GM12875 (cell line): ENCODE results near the gene DHRS3.

Experiments used
- H3K4me3 ChIP-seq: one replicate; pipeline ENCODE4 v1.5.1; 2011; ENCODE audit warnings: low read depth, low read length, control low read depth
- CTCF ChIP-seq: IDR thresholded peaks from 2 replicates; pipeline ENCODE4 v1.5.1; 2011; ENCODE audit warnings: low read depth, mild to moderate bottlenecking, control low read depth, inconsistent platforms, low read length, moderate library complexity, borderline replicate concordance; ENCODE audit not compliant: insufficient read depth

Gene DHRS3

GRCh38 chr1:12609469-12610003, 8.5 kb downstream of the DHRS3 start:
- H3K4me3 ChIP-seq = no peak overlapping the region
- TF ChIP-seq CTCF = no peak

DNA sequence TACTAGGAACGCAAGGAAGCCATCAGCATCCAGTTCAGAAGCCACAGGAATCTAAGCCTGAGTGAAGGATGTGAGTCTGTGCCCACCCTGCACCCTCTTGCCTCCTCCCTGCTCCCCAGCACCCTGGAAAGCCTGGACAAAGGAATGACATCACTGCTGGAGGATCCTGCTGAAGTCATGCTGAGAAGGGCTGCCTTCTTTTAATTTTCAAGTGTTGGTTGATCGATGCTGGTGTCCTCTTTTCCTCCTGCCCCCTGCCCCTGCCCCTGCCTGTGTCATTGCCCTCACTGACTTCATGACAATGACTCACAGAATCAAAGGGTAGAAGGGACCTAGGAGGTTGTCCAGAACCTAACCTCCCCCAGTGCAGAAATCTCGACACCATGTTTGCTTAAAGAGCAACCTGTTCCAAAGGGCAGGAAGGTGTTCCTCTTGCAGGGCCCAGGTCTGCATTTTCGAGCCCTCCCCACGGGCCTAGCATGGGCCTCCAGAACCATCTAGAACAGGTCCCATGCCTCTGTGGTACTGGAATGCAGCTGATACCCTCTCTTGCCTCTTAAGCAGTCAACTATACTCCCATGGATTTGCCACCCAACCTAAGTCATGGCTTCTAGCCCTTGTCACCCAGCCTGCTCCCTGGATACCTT, 9.6 kb downstream of the DHRS3 start:
- TF ChIP-seq CTCF = no peak
- no peak overlapping the region for H3K4me3 ChIP-seq

GRCh38 chr1:12607263-12607662, 10.7 kb downstream of the DHRS3 start:
- no peak for TF ChIP-seq CTCF
- no peak overlapping the region for H3K4me3 ChIP-seq

GRCh38 chr1:12604986-12605385, 13.0 kb downstream of the DHRS3 start:
- TF ChIP-seq CTCF = no peak
- no peak overlapping the region for H3K4me3 ChIP-seq

DNA sequence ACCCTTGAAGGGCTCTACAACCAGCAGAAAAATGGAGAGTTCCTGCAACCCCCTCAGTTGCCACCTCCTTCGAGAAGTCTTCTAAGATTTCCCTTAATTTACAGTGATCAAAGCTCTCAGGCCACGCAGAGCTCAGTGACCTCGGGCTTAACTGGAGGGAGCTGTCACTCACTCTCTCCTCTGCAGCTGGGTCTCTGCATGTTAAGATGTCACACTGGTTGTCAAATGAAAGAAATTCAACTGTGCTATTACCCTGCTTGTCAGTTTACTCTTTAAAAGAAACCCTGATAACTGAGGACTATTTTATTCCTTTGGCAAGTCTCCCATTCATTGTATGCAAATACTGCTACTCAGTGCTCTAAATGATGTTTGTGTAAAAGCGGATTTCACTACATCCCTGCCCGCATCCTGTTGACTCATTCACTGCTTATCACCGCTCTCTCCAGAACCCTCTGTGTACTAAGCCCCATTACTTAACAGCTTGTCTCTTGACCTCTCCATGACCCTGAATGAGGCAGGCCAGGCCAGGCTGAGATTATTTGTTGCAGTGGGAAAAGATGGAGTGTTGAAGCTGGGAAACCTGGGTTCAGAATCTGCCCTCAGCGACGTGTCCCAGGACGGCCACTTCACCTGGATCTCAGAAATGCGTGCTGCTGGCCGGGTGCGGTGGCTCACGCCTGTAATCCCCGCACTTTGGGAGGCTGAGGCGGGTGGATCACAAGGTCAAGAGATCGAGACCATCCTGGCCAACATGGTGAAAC, 13.7 kb downstream of the DHRS3 start:
- H3K4me3 ChIP-seq = no peak overlapping the region
- no peak for TF ChIP-seq CTCF

DNA sequence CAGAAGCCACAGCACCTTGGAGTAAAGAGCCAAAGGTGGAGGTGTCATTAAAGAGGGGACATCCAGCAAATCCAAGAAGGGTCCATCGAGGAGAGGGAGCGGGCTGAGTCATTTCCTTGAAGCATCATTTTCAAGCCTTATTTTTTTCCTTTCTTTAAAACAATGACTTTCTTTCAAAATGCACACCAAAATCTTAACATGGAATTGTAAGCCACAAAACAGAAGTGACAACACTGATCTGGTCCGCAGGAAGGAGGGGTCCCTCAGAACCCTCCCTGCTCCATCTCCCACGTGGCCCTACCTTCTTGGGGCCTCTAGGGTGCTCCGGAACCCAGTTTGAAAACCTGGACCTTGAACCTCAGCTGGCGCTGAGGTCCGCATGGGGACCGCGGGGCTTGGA, 14.8 kb downstream of the DHRS3 start:
- no peak overlapping the region for H3K4me3 ChIP-seq

More for the DNA sequence above, 14.8 kb downstream of the DHRS3 start:
- no peak for TF ChIP-seq CTCF
